ENCODE results near the gene DVL2. TPM values are rescaled to one million over a fixed set of nuclear protein-coding genes. Genes with fewer than 3 reads are reported as not detected.

The DVL2 gene
- total RNA-seq, 1 donor from 2014 or later: 99.7 TPM

- no peak for DNase-seq (ENCODE audit: extremely low spot score, unreplicated experiment)
- Mint-ChIP-seq H3K27me3 (ENCODE audit: unreplicated experiment) (no peaks in the 10 kb centered on the region), H3K36me3 (ENCODE audit: unreplicated experiment) (peaks cover 36% of the 10 kb centered on the region), H3K4me1 (ENCODE audit: unreplicated experiment) (peaks cover 64% of the 10 kb centered on the region), H3K4me3 (ENCODE audit: unreplicated experiment) (peak overlapping the region; percentile 99), H3K27ac (ENCODE audit: unreplicated experiment) (peak overlapping the region; percentile 68), H3K9me3 (ENCODE audit: unreplicated experiment) (no peaks in the 10 kb centered on the region)
- TF ChIP-seq, protein P1, sequence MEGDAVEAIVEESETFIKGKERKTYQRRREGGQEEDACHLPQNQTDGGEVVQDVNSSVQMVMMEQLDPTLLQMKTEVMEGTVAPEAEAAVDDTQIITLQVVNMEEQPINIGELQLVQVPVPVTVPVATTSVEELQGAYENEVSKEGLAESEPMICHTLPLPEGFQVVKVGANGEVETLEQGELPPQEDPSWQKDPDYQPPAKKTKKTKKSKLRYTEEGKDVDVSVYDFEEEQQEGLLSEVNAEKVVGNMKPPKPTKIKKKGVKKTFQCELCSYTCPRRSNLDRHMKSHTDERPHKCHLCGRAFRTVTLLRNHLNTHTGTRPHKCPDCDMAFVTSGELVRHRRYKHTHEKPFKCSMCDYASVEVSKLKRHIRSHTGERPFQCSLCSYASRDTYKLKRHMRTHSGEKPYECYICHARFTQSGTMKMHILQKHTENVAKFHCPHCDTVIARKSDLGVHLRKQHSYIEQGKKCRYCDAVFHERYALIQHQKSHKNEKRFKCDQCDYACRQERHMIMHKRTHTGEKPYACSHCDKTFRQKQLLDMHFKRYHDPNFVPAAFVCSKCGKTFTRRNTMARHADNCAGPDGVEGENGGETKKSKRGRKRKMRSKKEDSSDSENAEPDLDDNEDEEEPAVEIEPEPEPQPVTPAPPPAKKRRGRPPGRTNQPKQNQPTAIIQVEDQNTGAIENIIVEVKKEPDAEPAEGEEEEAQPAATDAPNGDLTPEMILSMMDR (IDR thresholded peaks at IDR 0.05): no peak
These were observed 2.5 kb upstream of the DVL2 start for GRCh38 chr17:7236808-7237207.

DNA sequence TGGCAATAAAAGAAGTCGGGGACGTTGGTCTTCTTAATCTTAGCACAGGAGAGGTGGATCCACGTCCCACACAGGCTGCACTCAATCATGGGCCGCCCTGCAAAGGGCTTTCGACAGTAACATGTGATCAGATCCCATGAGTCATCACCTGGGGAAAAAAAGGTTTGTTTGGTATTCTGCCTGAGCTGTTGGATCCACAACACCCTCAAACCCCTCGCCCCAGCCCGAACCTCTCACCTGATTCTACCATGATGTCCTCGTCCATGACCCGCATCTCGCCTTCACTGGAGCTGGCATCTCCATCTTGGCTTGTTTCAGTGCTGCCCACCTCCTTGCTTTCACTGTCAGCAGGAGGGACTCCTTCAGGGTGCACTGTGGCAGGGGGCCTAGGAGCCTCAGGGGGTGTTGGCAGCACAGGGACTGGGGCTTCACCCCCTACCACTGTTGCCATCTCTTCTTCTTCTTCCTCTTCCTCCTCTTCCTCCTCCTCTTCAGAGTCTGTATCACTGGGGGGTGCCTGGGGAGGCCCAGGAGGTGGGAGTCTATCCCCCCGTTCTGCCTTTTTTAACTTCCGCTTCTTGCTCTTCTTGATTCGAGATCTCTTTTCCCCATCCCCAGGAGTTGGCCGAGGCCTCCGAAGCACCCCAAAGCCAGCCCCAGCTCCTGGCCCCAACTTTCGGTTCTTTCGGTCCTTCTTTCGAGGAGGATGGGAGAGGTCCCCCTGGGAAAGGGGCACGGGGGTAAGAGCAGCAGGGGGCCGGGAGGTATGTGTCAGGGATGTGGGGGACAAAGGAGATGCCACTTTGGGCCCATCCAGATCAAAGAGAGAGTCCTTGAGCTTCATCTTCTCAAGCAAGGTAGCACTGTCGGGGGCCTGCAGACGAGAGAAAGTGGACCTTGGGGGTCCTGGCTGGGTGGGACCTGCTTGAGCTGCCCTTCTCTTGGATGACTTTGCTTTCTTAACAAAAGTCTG lies 1.7 kb upstream of the DVL2 start:
- no peaks in the 10 kb centered on the region for H3K27me3 Mint-ChIP-seq (ENCODE audit: unreplicated experiment)
- TF ChIP-seq, protein P1 (IDR thresholded peaks at IDR 0.05): no peak
- H3K27ac Mint-ChIP-seq (ENCODE audit: unreplicated experiment): peak overlapping the region; percentile 97
- no peaks in the 10 kb centered on the region for H3K9me3 Mint-ChIP-seq (ENCODE audit: unreplicated experiment)
- H3K4me1 Mint-ChIP-seq (ENCODE audit: unreplicated experiment): peaks cover 61% of the 10 kb centered on the region
- no peak for DNase-seq (ENCODE audit: extremely low spot score, unreplicated experiment)
- peaks cover 27% of the 10 kb centered on the region for H3K36me3 Mint-ChIP-seq (ENCODE audit: unreplicated experiment)
- H3K4me3 Mint-ChIP-seq (ENCODE audit: unreplicated experiment): peak overlapping the region; percentile 50

DNA sequence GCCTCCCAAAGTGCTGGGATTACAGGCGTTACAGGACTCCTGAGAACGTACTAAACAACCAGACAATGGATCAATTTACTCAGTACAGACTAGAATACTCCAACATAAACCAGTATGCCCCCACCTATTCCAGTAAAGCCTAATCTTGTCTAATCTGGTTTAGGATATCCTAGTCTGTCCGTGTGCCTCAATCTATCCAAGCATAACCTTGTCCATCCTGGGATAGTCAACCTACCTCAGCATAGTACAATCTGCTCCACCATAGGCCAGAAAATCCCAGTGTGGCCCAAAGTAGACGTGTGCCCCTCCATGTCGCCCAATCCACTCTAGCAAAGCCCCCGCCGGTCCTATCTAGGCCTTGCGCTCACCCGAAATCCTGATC lies 625 bp downstream of the DVL2 start:
- Mint-ChIP-seq H3K36me3 (ENCODE audit: unreplicated experiment) (peaks cover 36% of the 10 kb centered on the region), H3K27ac (ENCODE audit: unreplicated experiment) (peak overlapping the region; percentile 97), H3K27me3 (ENCODE audit: unreplicated experiment) (no peaks in the 10 kb centered on the region), H3K9me3 (ENCODE audit: unreplicated experiment) (no peaks in the 10 kb centered on the region), H3K4me3 (ENCODE audit: unreplicated experiment) (peak overlapping the region; percentile 95), H3K4me1 (ENCODE audit: unreplicated experiment) (peaks cover 50% of the 10 kb centered on the region)
- no peak for DNase-seq (ENCODE audit: extremely low spot score, unreplicated experiment)
- TF ChIP-seq, protein P1 (IDR thresholded peaks at IDR 0.05): no peak

DNA sequence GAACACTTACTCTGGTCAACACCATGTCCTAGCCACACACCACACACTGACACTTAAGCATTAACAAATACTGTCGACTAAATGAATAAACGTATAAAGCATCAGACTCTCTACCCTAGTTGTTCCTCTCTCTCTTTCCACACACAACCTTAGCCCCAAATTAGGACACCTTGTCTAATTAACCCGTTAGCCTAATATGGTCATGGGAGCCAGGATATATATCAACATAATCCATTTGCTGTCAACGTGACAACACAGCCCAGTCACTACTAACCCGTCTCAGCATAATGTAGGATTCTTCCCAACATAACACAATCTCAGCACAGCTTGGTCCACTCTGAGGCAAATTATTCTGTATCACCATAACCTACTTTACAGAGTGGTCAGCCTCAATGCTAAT lies 2.2 kb downstream of the DVL2 start:
- H3K4me3 Mint-ChIP-seq (ENCODE audit: unreplicated experiment): peak overlapping the region; percentile 95

DNA sequence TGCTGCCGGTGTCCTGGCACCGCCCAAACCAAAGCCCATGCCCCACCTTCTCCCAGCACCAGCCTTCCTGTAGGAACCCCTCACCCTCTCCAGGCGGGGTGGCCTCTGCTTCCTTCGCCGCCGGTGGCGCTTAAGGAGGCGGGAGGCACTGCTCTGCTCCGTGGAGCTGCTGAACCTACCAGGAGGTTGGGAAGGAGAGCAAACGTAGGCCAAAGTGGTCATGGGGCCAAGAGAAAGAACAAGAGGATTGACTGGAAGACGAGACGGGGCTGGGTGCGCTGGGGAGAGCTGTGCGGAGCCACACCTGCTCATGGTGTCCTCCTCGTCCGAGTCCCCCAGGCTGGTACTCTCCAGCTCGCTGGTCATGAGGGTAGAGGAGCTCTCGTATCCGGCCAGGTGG lies 4.8 kb downstream of the DVL2 start:
- Mint-ChIP-seq H3K36me3 (ENCODE audit: unreplicated experiment) (peaks cover 33% of the 10 kb centered on the region), H3K27ac (ENCODE audit: unreplicated experiment) (no peak overlapping the region), H3K27me3 (ENCODE audit: unreplicated experiment) (no peaks in the 10 kb centered on the region), H3K9me3 (ENCODE audit: unreplicated experiment) (no peaks in the 10 kb centered on the region), H3K4me3 (ENCODE audit: unreplicated experiment) (no peak overlapping the region), H3K4me1 (ENCODE audit: unreplicated experiment) (peaks cover 31% of the 10 kb centered on the region)
- TF ChIP-seq, protein P1 (IDR thresholded peaks at IDR 0.05): no peak
- DNase-seq (ENCODE audit: extremely low spot score, unreplicated experiment): no peak

More for the DNA sequence above, 2.2 kb downstream of the DVL2 start:
- no peaks in the 10 kb centered on the region for H3K27me3 Mint-ChIP-seq (ENCODE audit: unreplicated experiment)
- peaks cover 45% of the 10 kb centered on the region for H3K4me1 Mint-ChIP-seq (ENCODE audit: unreplicated experiment)
- H3K36me3 Mint-ChIP-seq (ENCODE audit: unreplicated experiment): peaks cover 41% of the 10 kb centered on the region
- no peak overlapping the region for H3K27ac Mint-ChIP-seq (ENCODE audit: unreplicated experiment)
- DNase-seq (ENCODE audit: extremely low spot score, unreplicated experiment): no peak
- H3K9me3 Mint-ChIP-seq (ENCODE audit: unreplicated experiment): no peaks in the 10 kb centered on the region
- TF ChIP-seq, protein P1 (IDR thresholded peaks at IDR 0.05): no peak

All from osteocyte (in vitro differentiated cells).